Suprapubic skin (tissue), 4 donors: ENCODE data around the gene TUBB.

ENCODE experiments used
- EP300 ChIP-seq: sonication (generic); formaldehyde crosslinking; IDR thresholded peaks from one replicate; pipeline ENCODE4 v1.6.1; 2017; ENCODE audit warnings: antibody characterized with exemption
- POLR2A ChIP-seq, 2 donors: fragments of 450-650 bp; IDR thresholded peaks; one replicate each; pipeline ENCODE4 v1.6.1; 2017; ENCODE audit warnings: antibody characterized with exemption in 2 of 2, mild to moderate bottlenecking in 2 of 2, moderate library complexity in 2 of 2
- POLR2AphosphoS5 ChIP-seq, 3 donors: sonication (generic); formaldehyde crosslinking; IDR thresholded peaks; one replicate each; pipeline ENCODE4 v1.6.1; 2017; ENCODE audit warnings: antibody characterized with exemption in 3 of 3
- TF ChIP-seq, protein P1 (sequence below), 2 donors: fragments of 200-600 bp in 1 of 2; fragments of 450-650 bp in 1 of 2; sonication (generic) in 1 of 2; IDR thresholded peaks; one replicate each; pipeline ENCODE4 v1.5.1; 2016 to 2019; ENCODE audit warnings: antibody characterized with exemption in 2 of 2, mild to moderate bottlenecking in 1 of 2, moderate library complexity in 1 of 2

- TF ChIP-seq, protein P1, sequence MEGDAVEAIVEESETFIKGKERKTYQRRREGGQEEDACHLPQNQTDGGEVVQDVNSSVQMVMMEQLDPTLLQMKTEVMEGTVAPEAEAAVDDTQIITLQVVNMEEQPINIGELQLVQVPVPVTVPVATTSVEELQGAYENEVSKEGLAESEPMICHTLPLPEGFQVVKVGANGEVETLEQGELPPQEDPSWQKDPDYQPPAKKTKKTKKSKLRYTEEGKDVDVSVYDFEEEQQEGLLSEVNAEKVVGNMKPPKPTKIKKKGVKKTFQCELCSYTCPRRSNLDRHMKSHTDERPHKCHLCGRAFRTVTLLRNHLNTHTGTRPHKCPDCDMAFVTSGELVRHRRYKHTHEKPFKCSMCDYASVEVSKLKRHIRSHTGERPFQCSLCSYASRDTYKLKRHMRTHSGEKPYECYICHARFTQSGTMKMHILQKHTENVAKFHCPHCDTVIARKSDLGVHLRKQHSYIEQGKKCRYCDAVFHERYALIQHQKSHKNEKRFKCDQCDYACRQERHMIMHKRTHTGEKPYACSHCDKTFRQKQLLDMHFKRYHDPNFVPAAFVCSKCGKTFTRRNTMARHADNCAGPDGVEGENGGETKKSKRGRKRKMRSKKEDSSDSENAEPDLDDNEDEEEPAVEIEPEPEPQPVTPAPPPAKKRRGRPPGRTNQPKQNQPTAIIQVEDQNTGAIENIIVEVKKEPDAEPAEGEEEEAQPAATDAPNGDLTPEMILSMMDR (IDR thresholded peaks at IDR 0.05) = no peak
- TF ChIP-seq POLR2AphosphoS5 (IDR thresholded peaks at IDR 0.05) = no peak
- TF ChIP-seq POLR2A (IDR thresholded peaks at IDR 0.05) = no peak
- TF ChIP-seq EP300 = no peak
Measured at GRCh38 chr6:30757261-30757904, 37.2 kb downstream of the TUBB start.
